OCI-LY7 (cell line): ENCODE results near the gene HS3ST2.
"Not testable (repeated sequence)": the region's sequence is repeated elsewhere in the genome, so short reads cannot be mapped to it uniquely, and the experiment has no call there.

Experiments
- CTCF ChIP-seq: fragments of 200-600 bp; sonication (generic); conservative IDR thresholded peaks from 2 replicates; pipeline ENCODE4 v1.5.1; 2014; ENCODE audit warnings: mild to moderate bottlenecking, antibody characterized with exemption, low read length, moderate library complexity, mixed read lengths
- EZH2phosphoT487 ChIP-seq: fragments of 200-600 bp; sonication (generic); IDR thresholded peaks from 2 replicates; pipeline ENCODE4 v1.6.1; 2018; ENCODE audit warnings: low read depth, borderline replicate concordance, mild to moderate bottlenecking, mixed run types, antibody characterized with exemption, low read length, moderate library complexity, mixed read lengths

GRCh38 chr16:22842031-22842430, 28.1 kb downstream of the HS3ST2 start:
- TF ChIP-seq CTCF, EZH2phosphoT487: not testable (repeated sequence)
